OCI-LY7 (cell line): ENCODE results near the gene CHD3.
"Not testable (repeated sequence)": the region's sequence is repeated elsewhere in the genome, so short reads cannot be mapped to it uniquely, and the experiment has no call there.

ENCODE experiments used
- CTCF ChIP-seq: fragments of 200-600 bp; sonication (generic); conservative IDR thresholded peaks from 2 replicates; pipeline ENCODE4 v1.5.1; 2014; ENCODE audit warnings: mild to moderate bottlenecking, antibody characterized with exemption, low read length, moderate library complexity, mixed read lengths
- EZH2phosphoT487 ChIP-seq: fragments of 200-600 bp; sonication (generic); IDR thresholded peaks from 2 replicates; pipeline ENCODE4 v1.6.1; 2018; ENCODE audit warnings: low read depth, borderline replicate concordance, mild to moderate bottlenecking, mixed run types, antibody characterized with exemption, low read length, moderate library complexity, mixed read lengths

DNA sequence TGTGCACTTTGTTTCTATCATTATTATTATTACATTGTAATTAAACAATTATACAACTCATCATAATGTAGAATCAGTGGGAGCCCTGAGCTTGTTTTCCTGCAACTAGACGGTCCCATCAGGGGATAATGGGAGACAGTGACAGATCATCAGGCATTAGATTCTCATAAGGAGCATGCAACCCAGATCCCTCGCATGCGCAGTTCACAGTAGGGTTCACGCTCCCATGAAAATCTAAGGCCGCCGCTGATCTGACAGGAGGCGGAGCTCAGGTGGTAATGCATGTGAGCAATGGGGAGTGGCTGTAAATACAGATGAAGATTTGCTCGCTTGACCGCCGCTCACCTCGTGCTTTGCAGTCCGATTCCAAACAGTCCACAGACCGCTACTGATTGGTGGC is 64.7 kb downstream of the CHD3 start:
- not testable (repeated sequence) for TF ChIP-seq CTCF, EZH2phosphoT487
